ENCODE measurements around the gene STXBP3.

GRCh38 chr1:108848806-108849205 is 102.3 kb downstream of the STXBP3 start:
- no peak for TF ChIP-seq CTCF (IDR thresholded peaks at IDR 0.05)
- no peak for TF ChIP-seq ZFX (IDR thresholded peaks at IDR 0.05; ENCODE audit: borderline replicate concordance)
